ENCODE measurements around the gene TMEM163.

DNA sequence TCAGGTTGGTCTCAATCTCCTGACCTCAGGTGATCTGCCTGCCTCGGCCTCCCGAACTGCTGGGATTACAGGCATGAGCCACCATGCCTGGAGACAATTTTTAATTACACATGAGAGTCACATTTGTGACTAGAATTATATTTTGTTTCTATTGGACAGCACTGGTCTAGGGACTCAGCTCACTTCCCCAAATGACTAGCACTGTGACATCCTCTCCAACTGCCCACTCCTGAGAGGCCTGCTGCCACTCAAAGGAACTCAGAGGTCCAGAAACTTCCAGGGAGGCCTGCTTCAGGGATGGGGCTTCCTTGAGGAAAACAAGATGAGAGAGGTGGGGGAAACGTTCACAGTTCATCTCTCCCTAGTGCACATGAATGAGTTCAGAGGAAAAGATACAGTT lies 29.5 kb downstream of the TMEM163 start:
- TF ChIP-seq, protein P1, sequence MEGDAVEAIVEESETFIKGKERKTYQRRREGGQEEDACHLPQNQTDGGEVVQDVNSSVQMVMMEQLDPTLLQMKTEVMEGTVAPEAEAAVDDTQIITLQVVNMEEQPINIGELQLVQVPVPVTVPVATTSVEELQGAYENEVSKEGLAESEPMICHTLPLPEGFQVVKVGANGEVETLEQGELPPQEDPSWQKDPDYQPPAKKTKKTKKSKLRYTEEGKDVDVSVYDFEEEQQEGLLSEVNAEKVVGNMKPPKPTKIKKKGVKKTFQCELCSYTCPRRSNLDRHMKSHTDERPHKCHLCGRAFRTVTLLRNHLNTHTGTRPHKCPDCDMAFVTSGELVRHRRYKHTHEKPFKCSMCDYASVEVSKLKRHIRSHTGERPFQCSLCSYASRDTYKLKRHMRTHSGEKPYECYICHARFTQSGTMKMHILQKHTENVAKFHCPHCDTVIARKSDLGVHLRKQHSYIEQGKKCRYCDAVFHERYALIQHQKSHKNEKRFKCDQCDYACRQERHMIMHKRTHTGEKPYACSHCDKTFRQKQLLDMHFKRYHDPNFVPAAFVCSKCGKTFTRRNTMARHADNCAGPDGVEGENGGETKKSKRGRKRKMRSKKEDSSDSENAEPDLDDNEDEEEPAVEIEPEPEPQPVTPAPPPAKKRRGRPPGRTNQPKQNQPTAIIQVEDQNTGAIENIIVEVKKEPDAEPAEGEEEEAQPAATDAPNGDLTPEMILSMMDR (IDR thresholded peaks at IDR 0.05; ENCODE audit: low read length), result no peak
- TF ChIP-seq EZH2 (IDR thresholded peaks at IDR 0.05; ENCODE audit: borderline replicate concordance, low read length), result no peak

Data from OCI-LY1 (cell line).